ENCODE results near the gene EFEMP2. TPM values are rescaled to one million over a fixed set of nuclear protein-coding genes. Genes with fewer than 3 reads are reported as not detected.
A peak's percentile ranks its signal among the peaks of the same experiment; 100 is the strongest.

EFEMP2 gene
- total RNA-seq, 1 donor from 2014 or later, result 9.2 TPM

- Histone ChIP-seq H3K9ac (peak overlapping the region; percentile 37), H3K27ac (no peak overlapping the region)
- no peak for TF ChIP-seq EZH2phosphoT487 (IDR thresholded peaks at IDR 0.05)
- no peak for TF ChIP-seq EZH2 (IDR thresholded peaks at IDR 0.05)
- TF ChIP-seq, protein P1, sequence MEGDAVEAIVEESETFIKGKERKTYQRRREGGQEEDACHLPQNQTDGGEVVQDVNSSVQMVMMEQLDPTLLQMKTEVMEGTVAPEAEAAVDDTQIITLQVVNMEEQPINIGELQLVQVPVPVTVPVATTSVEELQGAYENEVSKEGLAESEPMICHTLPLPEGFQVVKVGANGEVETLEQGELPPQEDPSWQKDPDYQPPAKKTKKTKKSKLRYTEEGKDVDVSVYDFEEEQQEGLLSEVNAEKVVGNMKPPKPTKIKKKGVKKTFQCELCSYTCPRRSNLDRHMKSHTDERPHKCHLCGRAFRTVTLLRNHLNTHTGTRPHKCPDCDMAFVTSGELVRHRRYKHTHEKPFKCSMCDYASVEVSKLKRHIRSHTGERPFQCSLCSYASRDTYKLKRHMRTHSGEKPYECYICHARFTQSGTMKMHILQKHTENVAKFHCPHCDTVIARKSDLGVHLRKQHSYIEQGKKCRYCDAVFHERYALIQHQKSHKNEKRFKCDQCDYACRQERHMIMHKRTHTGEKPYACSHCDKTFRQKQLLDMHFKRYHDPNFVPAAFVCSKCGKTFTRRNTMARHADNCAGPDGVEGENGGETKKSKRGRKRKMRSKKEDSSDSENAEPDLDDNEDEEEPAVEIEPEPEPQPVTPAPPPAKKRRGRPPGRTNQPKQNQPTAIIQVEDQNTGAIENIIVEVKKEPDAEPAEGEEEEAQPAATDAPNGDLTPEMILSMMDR (IDR thresholded peaks at IDR 0.05), result no peak
These were observed 620 bp downstream of the EFEMP2 start for GRCh38 chr11:65871811-65872548.

GRCh38 chr11:65870706-65871681 lies 1.6 kb downstream of the EFEMP2 start:
- Histone ChIP-seq H3K9ac (no peak overlapping the region), H2AFZ (replicated peaks) (no peak overlapping the region), H3K4me1 (peaks cover 4% of the 10 kb centered on the region), H3K9me3 (ENCODE audit: low read depth) (no peaks in the 10 kb centered on the region), H3K4me3 (no peak overlapping the region), H3K27ac (no peak overlapping the region), H3K27me3 (peaks cover 17% of the 10 kb centered on the region), H3K4me2 (peak overlapping the region; percentile 97), H3F3A (ENCODE audit: low read depth) (peaks cover 28% of the 10 kb centered on the region), H4K20me1 (ENCODE audit: low read depth) (peaks cover 11% of the 10 kb centered on the region), H3K36me3 (no peaks in the 10 kb centered on the region), H3K79me2 (ENCODE audit: low read depth) (no peaks in the 10 kb centered on the region)
- peaks cover 35% of the 10 kb centered on the region for H3K4me1 Mint-ChIP-seq
- DNase-seq (ENCODE audit: low spot score), result no peak
- peak overlapping the region; percentile 62 for H3K4me3 Mint-ChIP-seq
- H3K27ac Mint-ChIP-seq, result peak overlapping the region; percentile 25
- H3K9me3 Mint-ChIP-seq, result no peaks in the 10 kb centered on the region
- TF ChIP-seq EZH2 (IDR thresholded peaks at IDR 0.05), result no peak
- TF ChIP-seq, protein P1 (IDR thresholded peaks at IDR 0.05), result no peak
- TF ChIP-seq EZH2phosphoT487 (IDR thresholded peaks at IDR 0.05), result no peak
- H3K36me3 Mint-ChIP-seq, result no peaks in the 10 kb centered on the region
- H3K27me3 Mint-ChIP-seq (ENCODE audit: insufficient read depth, low read depth), result peaks cover 17% of the 10 kb centered on the region

More at GRCh38 chr11:65871811-65872548, 620 bp downstream of the EFEMP2 start:
- Histone ChIP-seq H3K79me2 (ENCODE audit: low read depth) (no peaks in the 10 kb centered on the region), H2AFZ (replicated peaks) (no peak overlapping the region), H3K36me3 (no peaks in the 10 kb centered on the region), H3K4me3 (peak overlapping the region; percentile 67), H3K27me3 (peaks cover 17% of the 10 kb centered on the region), H3K4me2 (peak overlapping the region; percentile 97), H3F3A (ENCODE audit: low read depth) (peaks cover 23% of the 10 kb centered on the region), H4K20me1 (ENCODE audit: low read depth) (peaks cover 5% of the 10 kb centered on the region), H3K4me1 (peaks cover 4% of the 10 kb centered on the region), H3K9me3 (ENCODE audit: low read depth) (no peaks in the 10 kb centered on the region)
- Mint-ChIP-seq H3K36me3 (no peaks in the 10 kb centered on the region), H3K4me1 (peaks cover 33% of the 10 kb centered on the region), H3K9me3 (no peaks in the 10 kb centered on the region), H3K27ac (no peak overlapping the region), H3K4me3 (peak overlapping the region; percentile 62), H3K27me3 (ENCODE audit: insufficient read depth, low read depth) (peaks cover 19% of the 10 kb centered on the region)
- peak; percentile 56 for DNase-seq (ENCODE audit: low spot score)

DNA sequence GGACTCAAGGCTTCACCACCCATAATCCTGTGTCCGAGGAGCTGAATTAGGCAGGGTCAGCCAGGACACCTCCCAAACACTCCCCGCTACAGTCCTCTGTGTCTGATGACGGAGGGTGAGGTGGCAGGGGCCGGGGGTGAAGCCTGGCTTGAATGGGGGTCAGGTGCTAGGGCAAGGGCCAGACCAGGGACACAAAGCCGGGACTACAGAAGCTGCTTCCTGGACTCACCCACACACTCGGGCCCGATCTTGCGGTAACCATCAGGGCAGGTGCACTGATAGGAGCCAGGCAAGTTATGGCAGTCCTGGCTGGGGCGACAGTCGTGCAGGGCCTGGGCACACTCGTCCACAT lies 2.3 kb downstream of the EFEMP2 start:
- Histone ChIP-seq H3K4me2 (no peak overlapping the region), H4K20me1 (ENCODE audit: low read depth) (peaks cover 11% of the 10 kb centered on the region), H3K36me3 (no peaks in the 10 kb centered on the region), H3K27ac (no peak overlapping the region), H3K27me3 (peaks cover 17% of the 10 kb centered on the region), H2AFZ (replicated peaks) (no peak overlapping the region), H3F3A (ENCODE audit: low read depth) (peaks cover 29% of the 10 kb centered on the region), H3K9me3 (ENCODE audit: low read depth) (no peaks in the 10 kb centered on the region), H3K9ac (no peak overlapping the region), H3K4me3 (no peak overlapping the region), H3K79me2 (ENCODE audit: low read depth) (no peaks in the 10 kb centered on the region), H3K4me1 (peaks cover 4% of the 10 kb centered on the region)
- peaks cover 35% of the 10 kb centered on the region for H3K4me1 Mint-ChIP-seq
- H3K27me3 Mint-ChIP-seq (ENCODE audit: insufficient read depth, low read depth), result peaks cover 17% of the 10 kb centered on the region
- peak overlapping the region; percentile 25 for H3K27ac Mint-ChIP-seq
- no peak for DNase-seq (ENCODE audit: low spot score)
- TF ChIP-seq, protein P1 (IDR thresholded peaks at IDR 0.05), result no peak
- TF ChIP-seq EZH2 (IDR thresholded peaks at IDR 0.05) (no peak), EZH2phosphoT487 (IDR thresholded peaks at IDR 0.05) (no peak)
- peak overlapping the region; percentile 57 for H3K4me3 Mint-ChIP-seq
- no peaks in the 10 kb centered on the region for H3K36me3 Mint-ChIP-seq
- no peaks in the 10 kb centered on the region for H3K9me3 Mint-ChIP-seq

Measured in neural progenitor cell (in vitro differentiated cells).